Endothelial cell of umbilical vein (primary cell): ENCODE measurements around the gene TNNI3K. TPM values are rescaled to one million over a fixed set of nuclear protein-coding genes. Genes with fewer than 3 reads are reported as not detected.
A peak's percentile ranks its signal among the peaks of the same experiment; 100 is the strongest.

Experiments
- BruUV-seq: library from RNA; stranded (reverse); fragments of 400-500 nt; replicated peaks from 2 replicates; lab custom pipeline; 2021; lab: Mats Ljungman, UMichigan
- CTCF ChIA-PET: fragments of 300-600, 350-600 bp; sonication (Branson Sonifier 250); formaldehyde crosslinking; loops from one replicate; lab custom pipeline; 2021; ENCODE audit warnings: antibody characterized with exemption, inconsistent platforms; lab: Charles Lee
- POLR2A ChIA-PET: fragments of 300-600, 350-600 bp; sonication (Branson Sonifier 250); formaldehyde crosslinking; loops from one replicate; lab custom pipeline; 2021; ENCODE audit warnings: antibody characterized with exemption, inconsistent platforms; lab: Charles Lee
- DNase-seq: peaks from one replicate; pipeline ENCODE4 v3.0.0-alpha.2; 2011; ENCODE audit warnings: low read depth, low spot score
- FAIRE-seq: peaks from 2 replicates; lab custom pipeline; 2011; peaks lifted over from hg19 to GRCh38; lab: Jason Lieb, UNC
- H2AFZ ChIP-seq: 2 replicates; pipeline ENCODE4 v1.6.0; 2012; ENCODE audit warnings: low read depth, low read length, control low read depth, inconsistent platforms
- H3K27ac ChIP-seq: 2 replicates; pipeline ENCODE4 v1.5.1; 2011; ENCODE audit warnings: low read depth, mild to moderate bottlenecking, control low read depth, low read length, moderate library complexity; ENCODE audit not compliant: insufficient read depth
- H3K27me3 ChIP-seq, 2 experiments: 2 replicates each; pipeline versions ENCODE4 v1.6.0 to v1.6.1; 2011; ENCODE audit warnings: low read length in 2 of 2, mixed read lengths in 1 of 2; ENCODE audit not compliant: control insufficient read depth in 2 of 2, insufficient read depth in 2 of 2
- H3K36me3 ChIP-seq, 2 experiments: 2 replicates in 1 of 2; 3 replicates in 1 of 2; pipeline ENCODE4 v1.5.1; 2011; ENCODE audit warnings: low read length in 2 of 2, mild to moderate bottlenecking in 1 of 2, moderate library complexity in 1 of 2; ENCODE audit not compliant: control insufficient read depth in 2 of 2, insufficient read depth in 2 of 2; ENCODE audit errors: extremely low read depth in 1 of 2
- H3K4me1 ChIP-seq: 3 replicates; pipeline ENCODE4 v1.5.1; 2011; ENCODE audit warnings: mild to moderate bottlenecking, low read length; ENCODE audit not compliant: control insufficient read depth, insufficient read depth; ENCODE audit errors: extremely low read depth
- H3K4me2 ChIP-seq: 2 replicates; pipeline ENCODE4 v1.6.1; 2011; ENCODE audit warnings: low read length, control low read depth, mixed read lengths; ENCODE audit not compliant: insufficient read depth
- H3K4me3 ChIP-seq, 3 experiments: fragments of 200-600 bp in 1 of 3; sonication (generic), shearing (Covaris generic) in 1 of 3; replicated peaks in 1 of 3; 2 replicates each; pipeline ENCODE4 v1.5.1; 2011 to 2016; ENCODE audit warnings: control low read depth in 3 of 3, low read length in 3 of 3, mild to moderate bottlenecking in 2 of 3, inconsistent platforms in 1 of 3, low read depth in 1 of 3, moderate library complexity in 1 of 3; ENCODE audit not compliant: insufficient read depth in 1 of 3
- H3K79me2 ChIP-seq: 2 replicates; pipeline ENCODE4 v1.6.0; 2012; ENCODE audit warnings: low read length, inconsistent platforms; ENCODE audit not compliant: control insufficient read depth, insufficient read depth
- H3K9ac ChIP-seq: replicated peaks from 2 replicates; pipeline ENCODE3; 2011; ENCODE audit warnings: low read length, control low read depth; ENCODE audit not compliant: insufficient read depth; ENCODE audit errors: extremely low read depth
- H3K9me1 ChIP-seq: replicated peaks from 3 replicates; pipeline ENCODE4 v1.6.0; 2011; ENCODE audit warnings: mild to moderate bottlenecking, low read length; ENCODE audit not compliant: control insufficient read depth, insufficient read depth; ENCODE audit errors: extremely low read depth
- H3K9me3 ChIP-seq: replicated peaks from 2 replicates; pipeline ENCODE4 v1.5.1; 2012; ENCODE audit warnings: low read length, inconsistent platforms; ENCODE audit not compliant: control insufficient read depth, insufficient read depth
- H4K20me1 ChIP-seq: replicated peaks from 2 replicates; pipeline ENCODE3; 2011; ENCODE audit warnings: mild to moderate bottlenecking, low read length; ENCODE audit not compliant: control insufficient read depth, insufficient read depth; ENCODE audit errors: extremely low read depth
- CTCF ChIP-seq, 2 donors: IDR thresholded peaks; 1 replicate in 1 of 2; 2 replicates in 1 of 2; pipeline ENCODE4 v1.5.1; 2011; ENCODE audit warnings: low read length in 2 of 2, mild to moderate bottlenecking in 2 of 2, moderate library complexity in 2 of 2, control low read depth in 1 of 2, inconsistent platforms in 1 of 2, low read depth in 1 of 2; ENCODE audit not compliant: insufficient read depth in 1 of 2; ENCODE audit errors: extremely low read depth in 1 of 2
- EZH2 ChIP-seq: IDR thresholded peaks from 2 replicates; pipeline ENCODE4 v1.6.1; 2012; ENCODE audit warnings: borderline replicate concordance, low read depth, mild to moderate bottlenecking, moderate library complexity, low read length, inconsistent platforms; ENCODE audit not compliant: severe bottlenecking
- FOS ChIP-seq: IDR thresholded peaks from 2 replicates; pipeline ENCODE4 v1.6.1; 2011; ENCODE audit warnings: mild to moderate bottlenecking, low read length, moderate library complexity, borderline replicate concordance; ENCODE audit not compliant: insufficient read depth
- GATA2 ChIP-seq: IDR thresholded peaks from 2 replicates; pipeline ENCODE4 v1.7.0; 2011; ENCODE audit warnings: low read depth, mild to moderate bottlenecking, moderate library complexity, mixed read lengths, low read length; ENCODE audit not compliant: insufficient read length, insufficient read depth
- JUN ChIP-seq: IDR thresholded peaks from 2 replicates; pipeline ENCODE4 v1.6.1; 2011; ENCODE audit warnings: borderline replicate concordance, low read depth; ENCODE audit not compliant: insufficient read length, insufficient read depth
- MAX ChIP-seq: IDR thresholded peaks from 2 replicates; pipeline ENCODE4 v1.6.1; 2011; ENCODE audit not compliant: insufficient read depth, insufficient read length
- MYC ChIP-seq: IDR thresholded peaks from one replicate; pipeline ENCODE4 v1.6.1; 2011; ENCODE audit warnings: mild to moderate bottlenecking, low read depth, low read length
- POLR2A ChIP-seq: IDR thresholded peaks from 2 replicates; pipeline ENCODE4 v1.6.1; 2012; ENCODE audit warnings: low read depth, mild to moderate bottlenecking, control low read depth, low read length
- POLR2AphosphoS5 ChIP-seq: IDR thresholded peaks from 2 replicates; pipeline ENCODE4 v1.6.1; 2012; ENCODE audit warnings: low read depth, mild to moderate bottlenecking, control low read depth, low read length, moderate library complexity; ENCODE audit not compliant: insufficient read depth
- dilution Hi-C: fragments of 300-500 bp; cut with MboI; formaldehyde crosslinking; loops from one replicate; pipeline ENCODE4 v1.15.0; 2019; ENCODE audit warnings: low sequenced_read_pairs; ENCODE audit not compliant: extremely low pct_ligation_motif_present
- intact Hi-C: fragments of 100-400 bp; cut with micrococcal nuclease; formaldehyde crosslinking; loops from one replicate; pipeline ENCODE4 v1.10.0; 2022
- polyA plus RNA-seq, 4 experiments: library from polyadenylated mRNA; depleted of rRNA in 3 of 4; stranded (reverse) in 3 of 4; unstranded in 1 of 4; fragments of >200 nt; gene quantifications; 2 replicates each; pipeline versions ENCODE4 v1.2.1 to v1.2.3, GENCODE V29; 2011 to 2012; ENCODE audit warnings: missing spikeins in 1 of 4
- total RNA-seq: library from RNA; stranded (reverse); gene quantifications from 2 replicates; pipeline ENCODE4 v1.2.3, GENCODE V29; 2021

TNNI3K gene
- total and polyA plus RNA-seq, 2 donors (not counting 3 experiments of a cell fraction or from before 2014, with no cell fraction given), result 0.69 TPM; not detected in 1

GRCh38 chr1:74197657-74198552 lies 37.3 kb upstream of the TNNI3K start, which contains the start of the genes FPGT and LRRIQ3:
Gene FPGT (plus strand): TSS chr1:74198242. CDS start chr1:74198279, 37 bp downstream.
Gene LRRIQ3 (minus strand): TSS chr1:74198176. CDS start chr1:74183684, 14,492 bp downstream.
- Histone ChIP-seq H4K20me1 (no peaks in the 10 kb centered on the region), H3K4me2 (peak within 1 kb of the TSS; percentile 83), H3K27me3 (no peaks in the 10 kb centered on the region), H3K4me1 (peaks cover 10% of the 10 kb centered on the region), H3K9me1 (no peaks in the 10 kb centered on the region), H3K27ac (peak within 1 kb of the TSS; percentile 76), H3K79me2 (no peaks in the 10 kb centered on the region), H3K9me3 (no peaks in the 10 kb centered on the region), H3K36me3 (no peaks in the 10 kb centered on the region), H3K4me3 (peak within 1 kb of the TSS; percentile 67 to 91 (median 91)), H2AFZ (peak within 1 kb of the TSS; percentile 97), H3K9ac (peak within 1 kb of the TSS; percentile 95)
- ChIA-PET POLR2A (no interaction called here), CTCF (interaction anchor here (0.7 to 1.3 kb wide), 3 partner anchors 9 to 19 kb away, joined by 3 to 4 read pairs (median 3); no protein-coding TSS in a partner anchor)
- peak; percentile 94 for FAIRE-seq
- no peak for TF ChIP-seq EZH2
- TF ChIP-seq GATA2, result no peak
- TF ChIP-seq POLR2AphosphoS5, result peak; percentile 72
- no peak for TF ChIP-seq CTCF (IDR thresholded peaks at IDR 0.05; ENCODE audit: extremely low read depth in 1 of 2, insufficient read depth in 1 of 2, low read depth in 1 of 2, low read length in 2 of 2)
- no peak for TF ChIP-seq MYC
- no peak for TF ChIP-seq JUN
- TF ChIP-seq FOS, result no peak
- TF ChIP-seq MAX, result peak; percentile 2
- TF ChIP-seq POLR2A, result peak; percentile 95
- peak; percentile 98 for DNase-seq
- intact Hi-C loops (loop anchor here (10.0 kb wide), 2 partner anchors 537 to 1913 kb away; partner anchors contain the start of genes CRYZ, NEGR1 and TYW3), dilution Hi-C loops (no loop called here)
- BruUV-seq, result TSS peak; percentile 93
